GM12874 (cell line): ENCODE measurements around the gene CD300LD.

Experiments used
- TF ChIP-seq, protein P1 (sequence below): IDR thresholded peaks from 2 replicates; pipeline ENCODE4 v1.5.1; 2011; ENCODE audit warnings: low read depth, mild to moderate bottlenecking, control low read depth, low read length, moderate library complexity; ENCODE audit not compliant: insufficient read depth

Gene CD300LD

DNA sequence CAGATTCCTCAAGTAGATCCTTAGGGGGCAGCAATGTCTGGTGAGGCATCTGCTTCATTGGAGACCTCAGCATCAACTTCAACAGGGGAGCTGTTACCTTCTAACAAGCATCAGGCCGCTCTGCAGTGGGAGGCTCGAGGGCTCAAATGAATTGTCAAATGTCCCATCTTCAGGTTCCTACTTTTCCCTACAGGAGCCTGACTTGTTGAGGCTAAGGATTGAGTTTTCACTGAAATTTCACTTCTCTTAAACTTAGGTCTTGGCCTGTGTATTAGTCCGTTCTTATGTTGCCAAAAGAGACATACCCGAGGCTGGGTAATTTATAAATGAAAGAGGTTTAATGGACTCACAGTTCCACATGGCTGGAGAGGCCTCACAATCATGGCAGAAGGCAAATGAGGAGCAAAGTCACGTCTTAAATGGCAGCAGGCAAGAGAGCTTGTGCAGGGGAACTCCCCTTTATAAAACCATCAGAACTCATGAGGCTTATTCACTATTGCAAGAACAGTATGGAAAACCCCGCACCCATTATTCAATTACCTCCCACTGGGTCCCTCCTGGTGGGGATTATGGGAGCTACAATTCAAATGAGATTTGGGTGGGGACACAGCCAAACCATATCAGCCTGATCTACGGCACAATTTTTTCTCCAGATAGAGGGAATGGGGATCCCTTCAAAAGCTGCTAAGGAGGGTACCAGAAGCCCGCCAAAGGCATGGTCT is 5.1 kb upstream of the CD300LD start:
- TF ChIP-seq, protein P1, sequence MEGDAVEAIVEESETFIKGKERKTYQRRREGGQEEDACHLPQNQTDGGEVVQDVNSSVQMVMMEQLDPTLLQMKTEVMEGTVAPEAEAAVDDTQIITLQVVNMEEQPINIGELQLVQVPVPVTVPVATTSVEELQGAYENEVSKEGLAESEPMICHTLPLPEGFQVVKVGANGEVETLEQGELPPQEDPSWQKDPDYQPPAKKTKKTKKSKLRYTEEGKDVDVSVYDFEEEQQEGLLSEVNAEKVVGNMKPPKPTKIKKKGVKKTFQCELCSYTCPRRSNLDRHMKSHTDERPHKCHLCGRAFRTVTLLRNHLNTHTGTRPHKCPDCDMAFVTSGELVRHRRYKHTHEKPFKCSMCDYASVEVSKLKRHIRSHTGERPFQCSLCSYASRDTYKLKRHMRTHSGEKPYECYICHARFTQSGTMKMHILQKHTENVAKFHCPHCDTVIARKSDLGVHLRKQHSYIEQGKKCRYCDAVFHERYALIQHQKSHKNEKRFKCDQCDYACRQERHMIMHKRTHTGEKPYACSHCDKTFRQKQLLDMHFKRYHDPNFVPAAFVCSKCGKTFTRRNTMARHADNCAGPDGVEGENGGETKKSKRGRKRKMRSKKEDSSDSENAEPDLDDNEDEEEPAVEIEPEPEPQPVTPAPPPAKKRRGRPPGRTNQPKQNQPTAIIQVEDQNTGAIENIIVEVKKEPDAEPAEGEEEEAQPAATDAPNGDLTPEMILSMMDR, result no peak

DNA sequence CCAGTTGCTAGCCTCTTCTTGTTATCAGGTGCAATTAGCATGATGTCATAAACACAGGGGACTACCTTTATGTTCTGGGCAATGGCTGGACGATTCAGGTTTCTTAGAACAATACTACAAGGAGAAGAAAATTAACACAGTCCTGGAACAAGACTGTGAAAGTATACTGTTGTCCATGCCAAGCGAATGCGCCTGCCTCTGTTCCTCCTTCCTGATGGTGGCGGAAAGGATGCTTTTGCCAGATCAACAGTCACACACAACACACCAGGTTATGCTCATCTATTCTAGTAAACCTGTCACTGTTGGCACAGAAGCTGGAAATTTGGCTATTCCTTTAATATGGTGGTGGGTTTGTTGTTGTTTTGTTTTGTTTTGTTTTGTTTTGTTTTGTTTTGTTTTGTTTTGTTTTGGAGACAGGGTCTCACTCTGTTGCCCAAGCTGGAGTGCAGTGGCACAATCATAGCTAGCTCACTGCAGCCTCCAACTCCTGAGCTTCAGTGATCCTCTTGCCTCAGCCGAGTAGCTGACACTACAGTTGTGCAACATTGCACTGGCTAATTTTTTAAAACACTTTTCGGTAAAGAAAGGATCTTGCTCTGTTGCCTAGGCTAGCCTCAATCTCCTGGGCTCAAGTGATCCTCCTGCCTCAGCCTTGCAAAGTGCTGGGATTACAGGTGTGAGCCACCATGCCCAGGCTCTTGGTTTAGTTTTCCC is 3.1 kb upstream of the CD300LD start:
- TF ChIP-seq, protein P1, result no peak

DNA sequence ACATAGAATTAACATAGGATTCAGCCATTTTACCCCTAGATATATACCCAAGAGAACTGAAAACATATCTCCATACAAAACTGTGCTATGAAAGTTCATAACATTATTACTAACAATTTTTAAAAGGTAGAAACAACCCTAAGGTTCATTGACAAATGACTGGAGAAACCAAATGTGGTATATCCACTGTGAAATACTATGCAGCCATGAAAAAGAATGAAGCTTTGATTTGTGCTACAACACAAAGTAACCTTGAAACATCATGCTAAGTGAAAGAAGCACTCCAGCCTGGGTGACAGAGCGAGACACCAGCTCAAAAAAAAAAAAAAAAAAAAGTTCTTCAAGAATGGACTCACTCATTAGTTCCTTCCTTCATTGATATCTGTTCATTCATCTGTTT is 580 bp downstream of the CD300LD start:
- TF ChIP-seq, protein P1, result no peak

DNA sequence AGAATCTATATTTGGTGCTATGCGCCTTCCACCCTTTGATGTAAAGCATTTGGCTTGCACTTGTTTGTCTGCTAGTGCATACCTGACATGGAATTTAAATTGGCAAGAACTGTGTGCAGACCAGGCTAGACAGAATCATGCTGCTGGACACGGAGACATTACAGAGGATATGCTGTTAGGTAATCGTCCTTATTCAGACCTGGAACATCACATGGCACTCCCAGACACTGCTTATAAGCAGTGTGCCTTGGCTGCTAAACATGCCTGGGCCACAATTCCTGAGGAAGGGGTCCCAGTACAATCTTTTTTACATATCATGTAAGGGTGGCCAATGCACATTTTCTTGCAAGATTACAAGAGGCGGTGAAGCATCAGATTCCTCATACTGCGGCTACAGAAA is 6.4 kb downstream of the CD300LD start:
- TF ChIP-seq, protein P1, result no peak

DNA sequence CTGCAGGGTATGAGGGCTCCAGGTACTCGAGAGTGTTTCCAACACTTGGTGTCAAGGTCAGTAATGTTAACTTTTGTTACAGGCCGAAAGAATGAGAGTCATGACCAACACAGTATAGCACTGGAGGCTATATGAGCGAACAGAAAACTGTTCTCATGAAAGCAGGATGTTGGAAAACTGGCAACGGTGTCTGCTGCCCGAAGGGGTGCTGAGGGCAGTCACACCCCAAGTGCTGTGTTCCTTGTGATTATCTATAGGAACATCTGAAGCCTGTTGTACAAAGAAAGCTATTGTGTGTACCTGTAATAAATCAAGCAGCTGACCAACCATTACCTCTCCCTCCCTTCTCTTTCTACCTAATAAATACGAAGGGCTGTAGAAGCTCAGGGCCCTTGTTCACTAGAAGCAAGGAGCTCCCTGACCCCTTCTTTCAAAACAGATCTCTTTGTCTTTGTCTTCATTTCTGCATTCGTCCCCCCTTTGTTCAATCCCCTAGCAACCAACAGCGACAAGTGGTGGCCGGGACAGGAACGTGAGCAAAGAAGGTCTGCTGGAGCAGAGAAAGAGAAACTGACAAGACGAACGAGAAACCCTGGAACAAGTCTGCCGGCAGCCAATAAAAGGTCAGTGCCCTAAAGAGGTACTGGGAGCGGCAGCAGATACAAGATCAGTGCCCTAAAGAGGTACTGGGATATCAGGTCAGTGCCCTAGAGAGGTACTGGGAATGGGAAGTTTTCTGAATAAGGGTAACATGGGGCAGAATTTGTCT is 7.6 kb downstream of the CD300LD start:
- TF ChIP-seq, protein P1, result no peak

DNA sequence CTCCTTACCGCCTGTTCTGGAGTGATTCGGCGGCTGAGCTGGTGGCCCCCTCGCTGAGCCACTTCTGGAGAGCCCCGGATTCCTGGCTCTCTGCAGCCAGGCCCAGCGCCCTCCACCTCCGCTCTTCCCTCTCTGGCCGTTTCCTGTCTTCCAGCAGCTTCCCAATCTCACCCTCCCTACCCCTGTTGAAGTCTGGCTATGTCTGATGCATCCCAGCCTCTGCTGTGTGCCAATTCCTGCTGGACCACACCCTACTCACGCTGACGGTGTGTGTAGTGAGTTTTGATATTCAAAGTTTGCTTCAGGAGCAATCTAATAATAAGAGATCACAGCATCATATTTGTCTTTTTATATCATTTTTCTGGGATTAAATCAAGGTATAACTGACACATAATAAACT is 9.4 kb downstream of the CD300LD start:
- TF ChIP-seq, protein P1, result no peak

DNA sequence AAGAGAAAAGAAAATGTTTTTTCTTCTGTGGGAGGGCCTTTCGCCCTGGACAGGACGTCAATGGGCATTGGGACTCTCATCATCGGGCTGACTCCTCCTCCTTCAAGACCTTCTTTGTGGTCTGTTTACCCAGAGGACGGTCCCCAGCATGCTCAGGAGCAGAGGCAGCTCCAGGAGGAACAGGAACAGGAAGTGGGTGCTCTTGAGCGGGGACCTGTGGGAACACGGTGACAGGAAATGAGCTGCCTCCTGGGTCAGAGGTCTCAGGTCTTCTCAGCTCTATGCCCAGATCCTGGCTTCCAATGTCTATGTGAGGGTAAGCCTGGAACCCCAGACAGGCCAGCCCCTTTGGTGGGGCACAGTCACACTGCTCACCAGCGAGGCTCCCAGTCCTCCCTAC is 12.2 kb downstream of the CD300LD start:
- TF ChIP-seq, protein P1, result no peak
